Natural killer cell (primary cell): ENCODE measurements around the gene KIF25. TPM values are rescaled to one million over a fixed set of nuclear protein-coding genes. Genes with fewer than 3 reads are reported as not detected.

Experiments used
- ATAC-seq, 3 donors: fragments of 150-1000 bp in 2 of 3; fragments of 200-7000 bp in 1 of 3; cut with Tn5 transposase; 1 replicate in 1 of 3; 2 replicates in 2 of 3; pipeline ENCODE4 v1.10.0; 2021; ENCODE audit warnings: mild to moderate bottlenecking in 2 of 3, moderate library complexity in 2 of 3
- DNase-seq, 2 donors: peaks; one replicate each; pipeline versions ENCODE4 v3.0.0 to v3.0.0-alpha.2; 2013 to 2021; ENCODE audit warnings: mixed read lengths in 1 of 2
- H3K27ac ChIP-seq: one replicate; pipeline ENCODE4 v1.5.1; 2013; ENCODE audit warnings: mild to moderate bottlenecking, low read length
- H3K27me3 ChIP-seq: one replicate; pipeline ENCODE4 v1.6.1; 2013; ENCODE audit warnings: low read length; ENCODE audit not compliant: control insufficient read depth, insufficient read depth
- H3K36me3 ChIP-seq: one replicate; pipeline ENCODE4 v1.6.1; 2013; ENCODE audit warnings: low read length; ENCODE audit not compliant: control insufficient read depth, insufficient read depth
- H3K4me1 ChIP-seq: one replicate; pipeline ENCODE4 v1.6.1; 2013; ENCODE audit warnings: low read length; ENCODE audit not compliant: control insufficient read depth, insufficient read depth
- H3K4me3 ChIP-seq: one replicate; pipeline ENCODE4 v1.5.1; 2013; ENCODE audit warnings: low read length
- H3K9me3 ChIP-seq: one replicate; pipeline ENCODE4 v1.6.1; 2013; ENCODE audit warnings: low read length; ENCODE audit not compliant: control insufficient read depth, insufficient read depth
- H3K27ac Mint-ChIP-seq, 2 donors: one replicate each; pipeline ENCODE4 v1.8.0; 2022; ENCODE audit warnings: mild to moderate bottlenecking in 2 of 2, mixed read lengths in 2 of 2, moderate library complexity in 1 of 2
- H3K27me3 Mint-ChIP-seq, 2 donors: one replicate each; pipeline ENCODE4 v1.8.0; 2022; ENCODE audit warnings: low read depth in 2 of 2, mixed read lengths in 2 of 2
- H3K36me3 Mint-ChIP-seq: one replicate; pipeline ENCODE4 v1.8.0; 2022; ENCODE audit warnings: mixed read lengths
- H3K4me1 Mint-ChIP-seq, 2 donors: one replicate each; pipeline ENCODE4 v1.8.0; 2022; ENCODE audit warnings: mixed read lengths in 2 of 2
- H3K4me3 Mint-ChIP-seq: one replicate; pipeline ENCODE4 v1.8.0; 2022; ENCODE audit warnings: mild to moderate bottlenecking, moderate library complexity, mixed read lengths
- H3K9me3 Mint-ChIP-seq, 2 donors: one replicate each; pipeline ENCODE4 v1.8.0; 2022; ENCODE audit warnings: mixed read lengths in 2 of 2
- CTCF ChIP-seq: fragments of 200-600 bp; IDR thresholded peaks from one replicate; pipeline ENCODE4 v1.8.0; 2022; ENCODE audit warnings: antibody characterized with exemption
- WGBS: methylation state at CpG from one replicate; pipeline ENCODE4 v1.1.7; 2013; ENCODE audit warnings: missing lambda C conversion rate; ENCODE audit not compliant: insufficient coverage; 5-methylcytosine and 5-hydroxymethylcytosine counted together
- intact Hi-C: fragments of 100-400 bp; cut with micrococcal nuclease; formaldehyde crosslinking; loops from one replicate; pipeline ENCODE4 v1.14.2; 2022
- total RNA-seq, 4 donors: library from RNA; stranded (reverse); fragments of 120-200 nt in 1 of 4; gene quantifications; one replicate each; pipeline versions ENCODE4 v1.2.3 to v1.2.4, GENCODE V29; 2013 to 2022

Gene KIF25
- total RNA-seq, 3 donors from 2014 or later (not counting 1 experiment from before 2014, with no cell fraction given) = not detected

- ATAC-seq (no peak), DNase-seq (no peak)
- no peaks in the 10 kb centered on the region for H3K4me1 ChIP-seq
- H3K4me3 ChIP-seq = no peak overlapping the region
- no peaks in the 10 kb centered on the region for H3K27me3 ChIP-seq
- intact Hi-C loops = no loop called here
- H3K27ac ChIP-seq = no peak overlapping the region
- no peak overlapping the region for H3K4me3 Mint-ChIP-seq
- no peaks in the 10 kb centered on the region for H3K9me3 ChIP-seq
- 76% methylated on average over 7 of the region's 7 CpGs for WGBS
- TF ChIP-seq CTCF = no peak
- no peaks in the 10 kb centered on the region for H3K4me1 Mint-ChIP-seq
- H3K36me3 Mint-ChIP-seq = no peaks in the 10 kb centered on the region
- H3K9me3 Mint-ChIP-seq = no peaks in the 10 kb centered on the region
- peaks cover 7 to 8% of the 10 kb centered on the region in 2 donors for H3K27me3 Mint-ChIP-seq
- H3K27ac Mint-ChIP-seq = no peak overlapping the region
- no peaks in the 10 kb centered on the region for H3K36me3 ChIP-seq
Observed at GRCh38 chr6:168022488-168023321, 25.2 kb downstream of the KIF25 start.

DNA sequence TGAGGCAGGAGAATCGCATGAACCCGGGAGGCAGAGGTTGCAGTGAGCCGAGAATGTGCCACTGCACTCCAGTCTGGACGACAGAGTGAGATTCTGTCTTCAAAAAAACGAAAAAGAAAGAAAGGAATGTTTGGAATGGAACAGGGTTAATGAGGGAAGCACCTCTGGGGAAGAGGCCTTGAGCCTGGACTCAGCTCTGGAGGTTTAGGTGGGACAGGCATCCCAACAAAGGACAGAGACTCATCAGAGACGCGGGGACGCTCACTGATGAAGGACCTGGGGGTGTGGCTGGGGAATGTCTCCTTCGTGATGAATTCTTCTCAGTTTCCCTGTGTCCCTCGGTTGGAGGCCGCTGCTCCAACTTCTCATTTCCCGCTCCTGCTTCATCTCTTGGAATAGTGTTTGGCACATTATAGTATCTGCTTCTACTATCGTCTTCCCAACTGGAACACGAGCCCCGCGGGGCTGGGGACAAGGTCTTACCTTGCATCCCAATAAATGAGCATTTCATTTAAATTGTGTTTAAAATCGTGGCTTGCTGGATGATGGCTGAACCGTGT, 27.6 kb downstream of the KIF25 start:
- Mint-ChIP-seq H3K36me3 (no peaks in the 10 kb centered on the region), H3K27ac (no peak overlapping the region), H3K27me3 (peaks cover 7 to 11% of the 10 kb centered on the region in 2 donors), H3K9me3 (no peaks in the 10 kb centered on the region), H3K4me1 (no peaks in the 10 kb centered on the region), H3K4me3 (no peak overlapping the region)
- Histone ChIP-seq H3K36me3 (no peaks in the 10 kb centered on the region), H3K9me3 (no peaks in the 10 kb centered on the region), H3K27ac (no peak overlapping the region), H3K4me3 (no peak overlapping the region), H3K4me1 (no peaks in the 10 kb centered on the region), H3K27me3 (no peaks in the 10 kb centered on the region)
- intact Hi-C loops = no loop called here
- ATAC-seq = no peak
- no peak for DNase-seq
- no peak for TF ChIP-seq CTCF
- WGBS = 85% methylated on average over 18 of the region's 18 CpGs

DNA sequence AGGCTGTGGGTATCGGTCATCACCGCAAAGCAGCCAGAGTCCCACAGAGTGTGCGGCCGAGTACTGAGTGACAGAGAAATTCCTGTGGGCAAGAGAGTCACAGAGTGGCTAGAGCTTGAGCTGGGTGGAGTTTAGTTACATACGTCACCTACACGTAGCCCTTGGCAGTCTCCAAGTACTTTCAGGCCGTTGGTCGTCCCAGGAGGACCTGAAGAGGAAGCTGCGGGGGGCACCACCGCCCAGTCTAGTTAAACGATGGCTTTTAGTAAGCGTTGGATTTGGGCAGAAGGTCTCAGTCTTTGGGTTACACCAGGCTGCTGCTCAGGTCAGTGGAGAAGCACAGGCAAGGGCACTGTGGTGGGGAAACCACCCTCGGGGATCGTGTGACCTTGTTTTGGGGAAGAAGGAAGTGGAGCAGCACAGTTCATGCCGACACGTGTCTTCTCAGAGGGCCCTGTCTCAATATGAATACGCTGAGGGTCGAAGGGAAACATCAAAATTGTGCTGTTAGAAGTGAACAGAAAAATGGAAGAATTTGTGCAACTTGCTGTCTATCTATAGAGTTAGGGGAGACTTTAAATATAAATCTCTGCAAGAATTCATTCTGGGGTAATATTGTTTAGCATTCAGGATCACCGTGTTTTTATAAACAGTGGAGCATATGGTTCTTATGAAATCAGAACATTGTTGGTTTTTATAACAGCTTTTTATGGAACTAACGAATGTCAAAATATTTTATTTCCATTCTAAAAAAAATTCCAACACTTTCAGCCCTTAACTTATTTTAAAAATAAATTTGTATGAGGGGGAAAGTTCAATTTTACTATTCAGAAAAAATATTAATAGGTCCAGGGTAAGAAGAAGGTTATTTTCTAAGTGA, 28.6 kb downstream of the KIF25 start:
- Mint-ChIP-seq H3K9me3 (no peaks in the 10 kb centered on the region), H3K27ac (no peak overlapping the region), H3K4me3 (no peak overlapping the region), H3K27me3 (peaks cover 7 to 11% of the 10 kb centered on the region in 2 donors), H3K36me3 (no peaks in the 10 kb centered on the region), H3K4me1 (no peaks in the 10 kb centered on the region)
- Histone ChIP-seq H3K4me3 (no peak overlapping the region), H3K9me3 (no peaks in the 10 kb centered on the region), H3K27me3 (no peaks in the 10 kb centered on the region), H3K27ac (no peak overlapping the region), H3K36me3 (no peaks in the 10 kb centered on the region), H3K4me1 (no peaks in the 10 kb centered on the region)
- no peak for ATAC-seq
- no peak for TF ChIP-seq CTCF
- intact Hi-C loops = no loop called here
- WGBS = 87% methylated on average over 18 of the region's 20 CpGs
- DNase-seq = no peak
